ENCODE data around the gene GIPC3.

GRCh38 chr19:3551792-3552095 is 33.5 kb upstream of the GIPC3 start:
- TF ChIP-seq CTCF (IDR thresholded peaks at IDR 0.05) (no peak), POLR2A (IDR thresholded peaks at IDR 0.05) (no peak)

Data from right lobe of liver (tissue), 4 donors.